ENCODE results near the gene CARM1.

CARM1 gene

DNA sequence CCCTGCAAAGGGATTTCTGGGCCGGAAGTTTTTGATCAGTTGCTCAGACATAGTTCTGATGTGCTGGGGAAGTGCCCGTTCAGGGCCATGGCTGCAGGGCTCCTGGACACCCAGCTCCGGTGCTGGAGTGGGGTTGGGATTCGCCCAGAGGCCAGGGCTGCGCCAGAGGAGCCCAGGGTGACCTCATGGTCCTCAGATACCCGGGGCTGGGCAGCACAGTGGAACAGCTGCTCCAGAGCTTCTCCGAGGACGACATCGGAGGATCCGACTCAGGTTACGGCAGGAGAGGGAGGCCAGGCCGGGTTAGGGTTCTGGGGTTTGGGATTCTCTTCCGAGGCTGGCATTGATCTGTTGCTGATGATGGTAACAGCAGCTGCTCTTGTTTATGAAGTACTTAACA, 20.9 kb downstream of the CARM1 start:
- POLR2A ChIA-PET, result no interaction called here
- CTCF ChIA-PET, result interaction anchor here (1.2 to 4.5 kb wide), 4 partner anchors 11 to 27 kb away, joined by 4 to 19 read pairs (median 6); no protein-coding TSS in a partner anchor
- DNase-seq (ENCODE audit: low read depth, low spot score), result no peak
- no peak overlapping the region for H3K4me3 ChIP-seq (ENCODE audit: low read depth, low read length)
- TF ChIP-seq CTCF (IDR thresholded peaks at IDR 0.05; ENCODE audit: insufficient read depth, low read length, missing control alignments), result no peak

DNA sequence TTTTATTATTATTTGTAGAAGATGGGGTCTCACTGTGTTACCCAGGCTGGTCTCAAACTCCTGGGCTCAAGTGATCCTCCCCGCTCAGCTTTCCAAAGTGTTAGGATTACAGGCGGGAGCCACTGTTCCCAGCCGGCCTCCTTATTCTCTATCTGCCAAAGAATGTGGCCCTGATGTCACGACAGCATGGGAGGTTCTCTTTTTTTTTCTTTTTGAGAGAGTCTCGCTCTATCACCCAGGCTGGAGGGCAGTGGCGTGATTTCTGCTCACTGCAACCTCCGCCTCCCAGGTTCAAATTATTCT, 23.5 kb downstream of the CARM1 start:
- no peak for DNase-seq (ENCODE audit: low read depth, low spot score)
- CTCF ChIA-PET, result interaction anchor here (2.5 to 4.4 kb wide), 2 partner anchors 10 to 22 kb away, joined by 10 to 17 read pairs; no protein-coding TSS in a partner anchor
- H3K4me3 ChIP-seq (ENCODE audit: low read depth, low read length), result no peak overlapping the region
- no peak for TF ChIP-seq CTCF (IDR thresholded peaks at IDR 0.05; ENCODE audit: insufficient read depth, low read length, missing control alignments)
- POLR2A ChIA-PET, result no interaction called here

- ChIA-PET POLR2A (no interaction called here), CTCF (interaction anchor here (2.5 to 4.4 kb wide), 2 partner anchors 10 to 23 kb away, joined by 10 to 17 read pairs; no protein-coding TSS in a partner anchor)
- H3K4me3 ChIP-seq (ENCODE audit: low read depth, low read length), result no peak overlapping the region
- DNase-seq (ENCODE audit: low read depth, low spot score), result no peak
- no peak for TF ChIP-seq CTCF (IDR thresholded peaks at IDR 0.05; ENCODE audit: insufficient read depth, low read length, missing control alignments)
These were observed 24.0 kb downstream of the CARM1 start for GRCh38 chr19:10895363-10895762.

- H3K4me3 ChIP-seq (ENCODE audit: low read depth, low read length), result no peak overlapping the region
- no peak for TF ChIP-seq CTCF (IDR thresholded peaks at IDR 0.05; ENCODE audit: insufficient read depth, low read length, missing control alignments)
- DNase-seq (ENCODE audit: low read depth, low spot score), result no peak
- POLR2A ChIA-PET, result interaction anchor here (0.7 kb wide), 1 partner anchor 23 kb away, joined by 3 read pairs; no protein-coding TSS in a partner anchor
- CTCF ChIA-PET, result interaction anchor here (2.0 to 4.4 kb wide), 3 partner anchors 11 to 32 kb away, joined by 8 to 17 read pairs (median 10); no protein-coding TSS in a partner anchor
These were observed 24.6 kb downstream of the CARM1 start for GRCh38 chr19:10895920-10896319.

- no peak overlapping the region for H3K4me3 ChIP-seq (ENCODE audit: low read depth, low read length)
- ChIA-PET POLR2A (no interaction called here), CTCF (interaction anchor here (0.9 to 4.4 kb wide), 4 partner anchors 12 to 33 kb away, joined by 3 to 17 read pairs (median 9); no protein-coding TSS in a partner anchor)
- no peak for DNase-seq (ENCODE audit: low read depth, low spot score)
- no peak for TF ChIP-seq CTCF (IDR thresholded peaks at IDR 0.05; ENCODE audit: insufficient read depth, low read length, missing control alignments)
These were observed 25.6 kb downstream of the CARM1 start for GRCh38 chr19:10896851-10897526.

- H3K4me3 ChIP-seq (ENCODE audit: low read depth, low read length), result no peak overlapping the region
- CTCF ChIA-PET, result interaction anchor here (1.0 to 2.0 kb wide), 2 partner anchors 17 to 28 kb away, joined by 3 to 6 read pairs; no protein-coding TSS in a partner anchor
- POLR2A ChIA-PET, result no interaction called here
- DNase-seq (ENCODE audit: low read depth, low spot score), result no peak
- no peak for TF ChIP-seq CTCF (IDR thresholded peaks at IDR 0.05; ENCODE audit: insufficient read depth, low read length, missing control alignments)
These were observed 27.3 kb downstream of the CARM1 start for GRCh38 chr19:10898633-10899032.
